Measurements from ENCODE around the gene SHLD1.

Gene SHLD1

GRCh38 chr20:5859608-5860007, 109.4 kb downstream of the SHLD1 start:
- DNase-seq = no peak

DNA sequence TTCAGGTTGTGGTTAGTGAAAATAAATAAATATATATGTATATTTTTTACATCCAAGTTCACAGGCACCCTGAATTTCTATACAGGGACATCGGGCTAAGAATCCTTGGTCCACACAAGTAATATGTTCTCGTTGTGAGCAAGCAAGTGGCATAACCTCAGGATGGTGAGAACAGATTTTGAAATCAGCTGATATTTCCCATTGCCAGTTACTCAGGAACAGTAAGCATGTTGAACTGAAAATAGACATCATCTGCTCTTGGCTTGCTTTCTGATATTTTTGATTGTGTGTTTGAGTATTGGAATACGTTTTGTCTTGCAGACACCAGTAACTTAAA, 112.5 kb downstream of the SHLD1 start:
- no peak for DNase-seq

DNA sequence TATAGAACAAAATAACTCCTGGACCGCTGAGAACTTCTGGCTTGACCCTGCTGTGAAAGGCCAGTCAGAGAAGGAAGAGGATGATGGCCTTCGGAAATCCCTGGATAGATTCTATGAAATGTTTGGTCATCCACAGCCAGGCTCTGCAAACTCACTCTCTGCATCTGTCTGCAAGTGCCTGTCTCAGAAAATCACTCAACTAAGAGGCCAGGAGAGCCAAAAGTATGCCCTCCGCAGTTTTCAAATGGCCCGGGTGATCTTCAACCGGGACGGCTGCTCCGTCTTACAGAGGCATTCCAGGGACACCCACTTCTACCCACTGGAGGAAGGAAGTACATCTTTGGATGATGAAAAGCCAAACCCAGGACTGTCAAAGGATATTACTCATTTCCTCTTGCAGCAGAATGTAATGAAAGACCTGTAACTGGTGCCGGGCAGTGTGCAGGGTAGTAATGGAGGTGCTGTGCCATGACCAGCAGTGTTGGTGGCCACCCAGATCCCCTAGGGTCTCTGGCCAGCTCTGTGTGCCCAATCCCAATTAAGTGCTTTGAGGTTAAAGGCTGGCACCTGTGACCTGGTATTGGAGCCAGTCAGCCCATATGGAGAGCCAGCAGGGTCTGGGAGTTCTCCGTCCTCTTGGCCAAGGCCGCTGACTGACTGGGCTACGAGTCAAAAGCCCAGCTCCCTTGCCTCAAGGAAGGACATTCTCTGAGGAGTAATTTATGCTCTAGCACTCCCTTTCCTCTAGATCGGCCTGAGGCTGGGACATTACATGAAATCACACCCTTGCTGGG, 113.0 kb downstream of the SHLD1 start:
- DNase-seq = no peak

DNA sequence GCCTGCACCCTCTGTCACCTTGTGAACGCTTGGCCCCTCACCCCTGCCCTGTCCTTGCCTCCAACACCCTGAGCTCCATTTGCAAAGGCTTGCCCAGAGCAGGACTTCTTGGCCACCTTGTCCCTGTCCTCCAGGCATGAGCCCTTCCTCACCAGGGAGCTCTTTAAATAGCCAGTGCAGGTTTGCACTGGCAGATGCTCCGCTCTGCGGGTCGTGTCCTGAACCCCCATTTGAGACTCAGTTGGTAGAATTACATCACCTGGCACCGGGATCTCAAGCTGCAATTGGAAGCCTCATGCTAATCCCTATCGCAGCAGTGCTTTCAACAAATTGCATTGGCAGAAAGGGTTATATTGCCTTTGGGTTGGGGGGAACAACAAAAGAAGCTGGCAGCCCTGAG, 114.2 kb downstream of the SHLD1 start:
- DNase-seq = no peak

DNA sequence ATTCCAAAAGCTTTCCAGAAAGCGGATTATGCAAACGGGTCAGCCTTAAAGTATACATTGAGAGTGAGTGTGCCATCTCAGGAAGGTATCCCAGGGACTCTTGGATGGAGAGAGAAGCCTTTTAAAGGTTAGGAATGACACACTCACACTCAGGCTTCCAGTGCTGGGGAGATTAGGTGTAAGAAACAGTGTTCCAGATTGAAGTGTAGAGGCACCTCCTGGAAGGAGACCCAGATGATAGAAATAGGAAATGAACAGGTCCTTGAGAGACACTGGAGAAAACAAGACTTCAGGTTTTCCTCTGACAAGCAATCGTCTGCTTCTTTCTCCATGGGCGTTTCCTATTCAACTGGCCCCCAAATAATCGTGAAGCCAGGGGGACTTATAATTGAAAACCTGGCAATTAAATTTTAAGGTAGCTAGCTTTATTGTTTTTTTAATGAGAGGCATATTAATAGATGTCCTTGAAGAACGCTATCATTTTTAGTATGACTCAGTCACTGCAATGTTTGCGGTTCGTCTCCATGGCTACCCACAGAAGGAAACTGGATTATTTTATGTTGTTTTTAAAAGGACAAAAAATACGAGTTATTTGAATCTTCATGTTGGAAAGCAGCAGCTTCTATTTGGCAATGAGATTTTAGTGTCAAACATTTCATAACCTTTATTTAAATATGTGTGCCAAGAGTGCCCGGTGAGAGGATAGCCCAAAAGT, 114.8 kb downstream of the SHLD1 start:
- no peak for DNase-seq

DNA sequence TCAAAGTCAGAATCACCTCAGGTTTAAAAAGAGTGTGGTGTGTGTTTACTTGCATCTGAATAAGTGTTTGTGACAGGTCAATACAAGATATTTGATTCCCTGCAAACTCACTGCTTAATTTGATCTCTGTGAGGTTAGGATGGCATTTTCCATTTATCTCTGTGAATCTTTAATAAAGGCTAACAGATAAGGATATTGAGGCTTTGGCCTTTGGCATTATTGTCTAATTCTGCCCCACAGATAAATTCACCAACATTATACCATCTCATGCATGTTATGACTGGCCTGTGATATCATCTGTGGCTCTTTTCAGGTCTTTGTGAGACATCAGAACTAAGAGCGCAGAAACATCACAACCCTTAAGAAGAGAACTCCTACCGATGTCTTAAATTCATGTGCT, 115.4 kb downstream of the SHLD1 start:
- DNase-seq = no peak

GRCh38 chr20:5870568-5870981, 120.4 kb downstream of the SHLD1 start:
- no peak for DNase-seq

DNA sequence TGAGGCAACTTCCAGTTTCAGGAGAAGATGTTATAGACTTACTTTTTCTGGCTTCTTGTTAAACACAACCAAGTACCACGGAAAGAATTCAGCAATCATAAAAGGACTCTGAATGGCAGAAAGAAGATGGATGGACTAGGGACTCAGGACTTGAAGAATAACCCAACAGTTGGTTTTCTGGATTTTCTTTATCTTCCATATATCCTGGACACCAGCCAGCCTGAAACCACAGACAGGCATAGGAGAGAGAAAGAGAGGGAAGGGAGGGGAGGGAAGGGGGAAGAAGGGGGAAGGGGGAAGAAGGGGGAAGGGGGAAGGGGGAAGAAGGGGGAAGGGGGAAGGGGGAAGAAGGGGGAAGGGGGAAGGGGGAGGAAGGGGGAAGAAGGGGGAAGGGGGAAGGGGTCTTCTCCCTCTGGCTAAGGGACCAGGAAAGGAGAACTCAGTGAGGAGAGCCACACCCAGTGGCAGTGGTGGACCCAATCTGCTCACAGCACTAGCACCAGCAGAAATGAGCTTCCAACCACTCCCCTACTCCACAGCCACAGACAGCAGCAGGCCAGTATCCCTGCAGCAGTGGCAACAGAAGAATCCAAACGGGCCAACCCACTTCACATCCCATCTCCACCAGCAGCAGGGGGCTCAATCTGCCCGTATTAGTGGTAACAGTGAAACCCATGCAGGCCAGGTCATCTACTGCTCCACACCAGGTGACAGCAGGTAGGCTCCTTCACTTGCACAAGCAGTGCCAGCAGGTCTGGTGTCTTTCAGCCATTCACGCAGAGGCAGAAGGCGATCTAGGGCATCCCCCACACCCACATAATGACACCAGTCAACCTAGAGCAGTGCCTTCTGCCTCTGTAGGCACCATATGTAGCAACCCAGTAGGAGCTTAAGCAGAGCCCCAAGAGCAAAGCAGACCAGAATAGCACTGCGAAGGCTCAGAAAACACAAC, 121.5 kb downstream of the SHLD1 start:
- no peak for DNase-seq

- no peak for DNase-seq
Observed at GRCh38 chr20:5877128-5877527, 126.9 kb downstream of the SHLD1 start.

DNA sequence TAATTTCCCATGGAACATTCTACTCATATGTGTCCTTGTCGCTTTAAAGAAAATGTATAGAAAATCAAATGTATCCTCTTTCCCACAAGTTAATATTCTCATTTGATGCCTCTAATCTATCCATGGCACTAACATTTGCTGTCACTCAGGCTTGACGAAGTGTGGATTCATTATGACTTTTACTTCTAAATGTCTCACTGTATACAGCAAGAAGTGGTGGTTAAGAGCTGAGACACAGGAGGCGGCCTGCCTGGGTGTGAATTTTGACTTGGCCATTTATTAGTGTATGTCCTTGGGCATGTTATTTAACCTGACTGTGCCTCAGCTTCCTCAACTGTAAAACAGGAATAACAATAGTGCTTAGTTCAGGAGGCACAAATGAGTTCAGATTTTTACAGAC, 130.1 kb downstream of the SHLD1 start:
- DNase-seq = no peak

DNA sequence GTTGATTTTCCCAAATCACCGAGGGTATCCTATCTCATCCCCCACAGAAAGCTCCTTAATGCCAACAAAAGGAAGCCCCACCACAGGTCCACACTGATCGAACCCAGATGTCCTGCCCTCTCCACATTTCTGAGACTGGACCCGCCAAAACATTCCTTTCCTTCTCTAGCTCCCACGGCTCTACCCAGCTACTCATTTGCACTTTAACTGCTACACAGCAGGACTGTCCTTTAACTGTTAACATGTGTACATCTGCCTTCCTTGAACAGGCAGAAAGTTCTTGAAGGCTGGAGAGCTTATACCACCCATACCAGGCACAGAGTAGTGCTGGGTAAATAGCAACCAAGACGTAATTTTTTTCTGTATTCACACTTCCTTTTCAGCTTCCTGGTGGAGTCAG, 131.5 kb downstream of the SHLD1 start:
- DNase-seq = no peak

DNA sequence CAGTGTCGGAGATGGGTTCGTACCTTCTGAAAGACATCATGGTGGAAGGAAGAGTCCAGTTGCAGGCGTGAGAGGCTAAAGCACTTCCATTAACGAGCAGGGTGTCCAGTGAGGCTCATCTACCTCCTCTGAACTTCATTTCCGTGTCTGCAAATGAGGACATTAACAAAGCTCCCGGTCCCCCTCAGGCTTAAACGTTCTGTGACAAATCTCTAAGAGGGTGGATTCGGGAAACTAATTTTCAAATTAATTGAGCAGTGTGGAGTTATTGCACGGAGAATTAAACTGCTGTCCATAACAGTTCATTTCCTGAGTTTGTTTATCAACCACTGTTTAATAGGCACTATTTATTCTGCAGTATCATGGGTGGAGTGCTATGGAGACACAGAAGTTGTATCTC, 132.0 kb downstream of the SHLD1 start:
- DNase-seq = no peak

- DNase-seq = no peak
Observed at GRCh38 chr20:5884465-5885335, 134.5 kb downstream of the SHLD1 start.

GRCh38 chr20:5885866-5886265, 135.7 kb downstream of the SHLD1 start:
- no peak for DNase-seq

- no peak for DNase-seq
Observed at GRCh38 chr20:5886788-5887187, 136.6 kb downstream of the SHLD1 start.

- DNase-seq = no peak
Observed at GRCh38 chr20:5887386-5887785, 137.2 kb downstream of the SHLD1 start.

GRCh38 chr20:5888041-5888440, 137.8 kb downstream of the SHLD1 start:
- DNase-seq = no peak

- no peak for DNase-seq
Observed at GRCh38 chr20:5890773-5891441, 140.7 kb downstream of the SHLD1 start.

DNA sequence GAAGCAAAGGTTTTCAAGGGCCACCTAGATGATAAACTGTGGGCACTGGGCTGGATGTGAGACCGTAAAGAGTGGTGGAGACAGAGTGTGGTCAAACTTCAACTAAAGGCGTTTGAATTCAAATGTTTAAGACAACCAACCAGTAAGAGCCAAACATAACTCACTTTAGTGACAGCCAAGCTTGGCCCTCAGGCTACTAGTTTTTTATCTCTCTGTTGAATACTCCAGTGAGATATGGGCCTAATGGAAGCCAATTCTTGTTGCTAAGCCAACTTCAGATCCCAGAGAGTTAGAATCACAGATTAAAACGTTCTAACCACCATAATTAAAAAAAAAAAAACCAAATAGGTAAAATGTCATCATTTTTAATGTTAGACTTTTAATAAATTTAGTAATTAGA, 142.9 kb downstream of the SHLD1 start:
- DNase-seq = no peak

DNA sequence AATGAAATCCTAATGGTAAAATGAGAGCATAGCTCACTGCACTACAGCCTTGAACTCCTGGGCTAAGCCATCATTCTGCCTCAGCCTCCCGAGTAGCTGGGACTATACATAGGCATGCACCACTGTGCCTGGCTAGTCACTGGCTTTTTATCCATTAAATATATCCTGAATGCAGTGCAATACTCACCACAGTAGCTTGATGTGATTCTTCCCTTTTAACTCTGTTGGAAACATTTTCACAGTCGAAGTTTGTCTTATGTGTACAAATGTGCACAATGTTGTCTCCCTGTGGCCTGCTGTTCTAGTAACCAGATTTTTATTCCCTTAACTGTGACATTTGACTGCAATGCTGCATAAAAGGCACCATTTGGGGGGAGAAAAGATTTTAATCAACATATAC, 143.4 kb downstream of the SHLD1 start:
- no peak for DNase-seq

- no peak for DNase-seq
Observed at GRCh38 chr20:5895626-5896025, 145.4 kb downstream of the SHLD1 start.

DNA sequence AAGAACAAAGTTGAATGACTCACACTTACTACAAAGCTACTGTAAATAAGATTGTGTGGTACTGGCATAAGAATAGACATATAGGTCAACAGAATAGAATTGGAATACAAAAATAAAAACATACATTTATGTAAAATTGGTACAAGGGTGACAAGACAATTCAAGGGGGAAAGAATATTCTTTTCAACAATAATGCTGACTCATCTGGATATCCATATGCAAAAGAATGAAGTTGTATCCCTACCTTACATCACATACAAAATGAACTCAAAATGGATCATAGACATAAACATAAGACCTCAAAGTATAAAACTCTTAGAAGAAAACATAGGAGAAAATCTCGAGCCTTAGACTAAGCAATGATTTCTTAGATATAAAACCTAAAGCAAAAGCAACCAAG, 149.2 kb downstream of the SHLD1 start:
- DNase-seq = no peak

All from NCI-H1092 (cell line).